Stomach (tissue), 9 donors: ENCODE measurements around the gene ALG6. TPM values are rescaled to one million over a fixed set of nuclear protein-coding genes. Genes with fewer than 3 reads are reported as not detected.

ENCODE experiments used
- DNase-seq, 2 donors: peaks; one replicate each; pipeline versions ENCODE4 v3.0.0 to v3.0.0-alpha.2; 2013 to 2019
- H3K27ac ChIP-seq, 5 donors: fragments of 200-600 bp in 4 of 5; sonication (generic) in 4 of 5; one replicate each; pipeline ENCODE4 v1.5.1; 2013 to 2019; ENCODE audit warnings: mild to moderate bottlenecking in 1 of 5, moderate library complexity in 1 of 5
- H3K27me3 ChIP-seq, 3 donors: fragments of 200-600 bp; sonication (generic); one replicate each; pipeline ENCODE4 v1.5.1; 2017 to 2019; ENCODE audit warnings: mixed run types in 1 of 3
- H3K36me3 ChIP-seq, 4 donors: fragments of 200-600 bp; sonication (generic); 1 replicate in 3 of 4; 2 replicates in 1 of 4; pipeline ENCODE4 v1.5.1; 2016 to 2019
- H3K4me1 ChIP-seq, 4 donors: fragments of 200-600 bp; sonication (generic); one replicate each; pipeline ENCODE4 v1.5.1; 2016 to 2019
- H3K4me3 ChIP-seq, 4 donors: fragments of 200-600 bp; sonication (generic) in 3 of 4; one replicate each; pipeline ENCODE4 v1.5.1; 2016 to 2019; ENCODE audit warnings: mild to moderate bottlenecking in 1 of 4
- H3K9me3 ChIP-seq, 4 donors: fragments of 200-600 bp; sonication (generic); one replicate each; pipeline ENCODE4 v1.5.1; 2016 to 2019
- EP300 ChIP-seq: sonication (generic); formaldehyde crosslinking; IDR thresholded peaks from one replicate; pipeline ENCODE4 v1.6.1; 2017; ENCODE audit warnings: antibody characterized with exemption
- POLR2A ChIP-seq, 4 donors: fragments of 450-650 bp; IDR thresholded peaks; one replicate each; pipeline ENCODE4 v1.6.1; 2016; ENCODE audit warnings: antibody characterized with exemption in 4 of 4, control low read depth in 2 of 4, mild to moderate bottlenecking in 1 of 4, moderate library complexity in 1 of 4
- POLR2AphosphoS5 ChIP-seq, 3 donors: sonication (generic); formaldehyde crosslinking; IDR thresholded peaks; one replicate each; pipeline ENCODE4 v1.6.1; 2016; ENCODE audit warnings: antibody characterized with exemption in 3 of 3
- WGBS, 5 donors: extraction: QIAGEN DNeasy Blood & Tissue Kit in 3 of 5; methylation state at CpG; one replicate each; pipeline versions ENCODE4 v1.1.5 to v1.1.7; 2013 to 2018; 5-methylcytosine and 5-hydroxymethylcytosine counted together
- intact Hi-C: fragments of 100-400 bp; cut with DNase I; formaldehyde crosslinking; loops from one replicate; pipeline ENCODE4 v1.15.1; 2023; ENCODE audit warnings: low total_unique reads
- polyA plus RNA-seq, 3 donors: library from polyadenylated mRNA; stranded (reverse); fragments of 200-250 nt; gene quantifications; one replicate each; pipeline ENCODE4 v1.2.3, GENCODE V29; 2013
- total RNA-seq, 5 donors: library from RNA; depleted of rRNA; stranded (reverse); fragments of >200 nt; gene quantifications; one replicate each; pipeline versions ENCODE4 v1.1.0 to v1.2.3, GENCODE V29; 2014 to 2016
- TF ChIP-seq, protein P1 (sequence below), 7 experiments: fragments of 450-650 bp in 4 of 7; fragments of 200-600 bp in 3 of 7; sonication (generic) in 3 of 7; IDR thresholded peaks; one replicate each; pipeline ENCODE4 v1.5.1; 2016 to 2019; ENCODE audit warnings: antibody characterized with exemption in 7 of 7, control low read depth in 2 of 7, mild to moderate bottlenecking in 1 of 7
- donor health status: healthy with polysubstance abuse.
- donor health status: Bipolar disorder and iron deficiency.
- donor health status: healthy.

The ALG6 gene
- total and polyA plus RNA-seq, 8 donors = 3.6 to 32.7 (median 10.3) TPM

DNA sequence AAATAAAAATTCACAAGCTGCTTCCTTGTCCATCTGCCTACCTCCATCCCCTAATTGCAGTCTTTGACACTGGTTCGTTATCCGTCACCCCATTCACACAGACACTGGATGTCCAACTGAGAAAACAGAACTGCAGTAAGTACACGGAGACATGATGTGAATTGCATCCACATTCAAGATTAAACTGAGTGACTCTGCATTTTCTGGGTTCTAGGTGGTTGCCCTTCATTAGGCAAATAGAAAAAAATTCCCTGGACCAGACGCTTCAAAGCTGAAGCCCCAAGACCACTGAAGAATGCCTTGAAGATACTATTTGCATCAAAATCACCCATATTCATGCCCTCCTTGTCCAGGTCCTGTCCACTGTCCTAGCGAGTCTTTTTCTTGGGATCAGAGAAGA, 7.9 kb upstream of the ALG6 start:
- no peak for DNase-seq
- Histone ChIP-seq H3K9me3 (no peaks in the 10 kb centered on the region), H3K4me3 (no peak overlapping the region), H3K27ac (no peak overlapping the region), H3K27me3 (peaks cover 0 to 29% (median 0%) of the 10 kb centered on the region in 3 donors), H3K36me3 (no peaks in the 10 kb centered on the region), H3K4me1 (no peaks in the 10 kb centered on the region)
- TF ChIP-seq POLR2A (IDR thresholded peaks at IDR 0.05) = no peak
- whole genome bisulfite sequencing, 5 donors = 85 to 95% (median 89%) methylated on average over 5 of the region's 5 CpGs
- intact Hi-C loops = no loop called here

DNA sequence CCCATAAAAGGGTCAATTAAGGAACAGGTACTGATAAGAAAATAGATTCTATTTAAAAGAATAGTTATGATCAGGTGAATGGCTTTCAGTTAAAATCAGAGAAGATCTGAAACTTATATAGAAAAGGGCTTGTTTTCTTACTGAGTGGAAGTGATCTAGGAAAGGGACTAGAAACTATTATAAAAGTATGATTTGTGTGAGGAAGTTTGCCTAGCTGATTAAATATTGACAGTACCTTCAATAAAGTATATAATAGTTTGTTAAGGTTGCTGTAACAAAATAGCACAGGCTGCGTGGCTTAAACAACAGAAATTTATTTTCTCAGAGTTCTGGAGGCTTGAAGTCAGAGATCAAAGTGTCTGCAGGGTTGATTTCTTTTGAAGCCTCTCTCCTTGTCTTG, 5.4 kb upstream of the ALG6 start:
- Histone ChIP-seq H3K4me1 (peaks cover 3 to 5% (median 4%) of the 10 kb centered on the region in 4 donors), H3K4me3 (no peak overlapping the region), H3K27me3 (peaks cover 0 to 13% (median 0%) of the 10 kb centered on the region in 3 donors), H3K27ac (no peak overlapping the region), H3K36me3 (no peaks in the 10 kb centered on the region), H3K9me3 (no peaks in the 10 kb centered on the region)
- no peak for DNase-seq
- no peak for TF ChIP-seq POLR2AphosphoS5 (IDR thresholded peaks at IDR 0.05)
- no peak for TF ChIP-seq POLR2A (IDR thresholded peaks at IDR 0.05)
- TF ChIP-seq, protein P1, sequence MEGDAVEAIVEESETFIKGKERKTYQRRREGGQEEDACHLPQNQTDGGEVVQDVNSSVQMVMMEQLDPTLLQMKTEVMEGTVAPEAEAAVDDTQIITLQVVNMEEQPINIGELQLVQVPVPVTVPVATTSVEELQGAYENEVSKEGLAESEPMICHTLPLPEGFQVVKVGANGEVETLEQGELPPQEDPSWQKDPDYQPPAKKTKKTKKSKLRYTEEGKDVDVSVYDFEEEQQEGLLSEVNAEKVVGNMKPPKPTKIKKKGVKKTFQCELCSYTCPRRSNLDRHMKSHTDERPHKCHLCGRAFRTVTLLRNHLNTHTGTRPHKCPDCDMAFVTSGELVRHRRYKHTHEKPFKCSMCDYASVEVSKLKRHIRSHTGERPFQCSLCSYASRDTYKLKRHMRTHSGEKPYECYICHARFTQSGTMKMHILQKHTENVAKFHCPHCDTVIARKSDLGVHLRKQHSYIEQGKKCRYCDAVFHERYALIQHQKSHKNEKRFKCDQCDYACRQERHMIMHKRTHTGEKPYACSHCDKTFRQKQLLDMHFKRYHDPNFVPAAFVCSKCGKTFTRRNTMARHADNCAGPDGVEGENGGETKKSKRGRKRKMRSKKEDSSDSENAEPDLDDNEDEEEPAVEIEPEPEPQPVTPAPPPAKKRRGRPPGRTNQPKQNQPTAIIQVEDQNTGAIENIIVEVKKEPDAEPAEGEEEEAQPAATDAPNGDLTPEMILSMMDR (IDR thresholded peaks at IDR 0.05) = no peak
- TF ChIP-seq EP300 = no peak
- WGBS, 5 donors = 31 to 56% (median 41%) methylated on average over 1 of the region's 1 CpG
- intact Hi-C loops = no loop called here

DNA sequence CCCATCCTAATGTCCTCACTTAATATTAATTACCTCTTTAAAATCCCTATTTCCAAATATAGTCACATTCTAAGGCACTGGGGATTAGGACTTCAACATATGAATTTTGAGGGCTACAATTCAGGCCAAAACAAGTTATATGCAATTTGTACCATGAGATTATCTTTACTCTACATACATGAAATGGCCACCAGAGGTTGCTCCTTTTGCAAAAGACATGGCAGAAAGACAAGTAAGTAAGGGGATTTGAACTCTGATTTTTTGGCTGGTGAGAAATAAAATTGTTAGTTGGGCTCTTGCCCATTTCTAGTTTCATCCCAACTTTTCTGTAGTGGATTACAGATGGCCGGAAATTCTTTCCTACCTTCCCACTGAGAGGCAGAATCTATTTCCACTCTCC, 4.8 kb upstream of the ALG6 start:
- intact Hi-C loops = no loop called here
- DNase-seq = no peak
- TF ChIP-seq, protein P1 (IDR thresholded peaks at IDR 0.05) = no peak
- TF ChIP-seq POLR2AphosphoS5 (IDR thresholded peaks at IDR 0.05) = no peak
- TF ChIP-seq EP300 = no peak
- no peak for TF ChIP-seq POLR2A (IDR thresholded peaks at IDR 0.05)
- Histone ChIP-seq H3K36me3 (no peaks in the 10 kb centered on the region), H3K4me1 (peaks cover 4 to 7% (median 5%) of the 10 kb centered on the region in 4 donors), H3K4me3 (no peak overlapping the region), H3K27ac (no peak overlapping the region), H3K9me3 (no peaks in the 10 kb centered on the region), H3K27me3 (peaks cover 0 to 13% (median 0%) of the 10 kb centered on the region in 3 donors)
- 88 to 97% (median 93%) methylated on average over 1 of the region's 1 CpG for WGBS, 5 donors

DNA sequence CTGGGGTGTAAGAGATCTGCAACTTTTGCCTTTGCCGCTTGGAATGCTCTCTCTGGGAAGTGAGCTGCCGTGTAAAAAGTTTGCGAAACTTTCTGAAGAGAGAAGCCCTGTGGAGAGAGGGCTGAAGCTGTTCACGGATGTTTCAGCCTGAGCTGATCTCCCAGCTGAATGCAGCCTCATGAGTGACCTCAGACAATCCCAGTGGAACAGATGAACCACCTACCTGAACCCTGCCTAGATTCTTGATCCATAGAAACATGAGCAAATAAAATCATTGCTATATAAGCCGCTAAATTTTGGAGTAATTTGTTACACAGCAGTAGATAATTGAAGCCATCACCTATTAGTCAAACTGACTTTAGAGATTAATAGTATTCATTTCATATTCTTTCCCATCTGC, 4.4 kb upstream of the ALG6 start:
- no peak for DNase-seq
- peaks cover 0 to 13% (median 0%) of the 10 kb centered on the region in 3 donors for H3K27me3 ChIP-seq
- no peak for TF ChIP-seq POLR2A (IDR thresholded peaks at IDR 0.05)
- TF ChIP-seq, protein P1 (IDR thresholded peaks at IDR 0.05) = no peak
- no peak for TF ChIP-seq POLR2AphosphoS5 (IDR thresholded peaks at IDR 0.05)
- intact Hi-C loops = no loop called here
- no peaks in the 10 kb centered on the region for H3K36me3 ChIP-seq
- no peaks in the 10 kb centered on the region for H3K9me3 ChIP-seq
- H3K4me1 ChIP-seq = peaks cover 5 to 8% (median 6%) of the 10 kb centered on the region in 4 donors
- no peak overlapping the region for H3K27ac ChIP-seq
- WGBS, 5 donors = 89 to 95% (median 93%) methylated on average over 5 of the region's 5 CpGs
- H3K4me3 ChIP-seq = no peak overlapping the region

DNA sequence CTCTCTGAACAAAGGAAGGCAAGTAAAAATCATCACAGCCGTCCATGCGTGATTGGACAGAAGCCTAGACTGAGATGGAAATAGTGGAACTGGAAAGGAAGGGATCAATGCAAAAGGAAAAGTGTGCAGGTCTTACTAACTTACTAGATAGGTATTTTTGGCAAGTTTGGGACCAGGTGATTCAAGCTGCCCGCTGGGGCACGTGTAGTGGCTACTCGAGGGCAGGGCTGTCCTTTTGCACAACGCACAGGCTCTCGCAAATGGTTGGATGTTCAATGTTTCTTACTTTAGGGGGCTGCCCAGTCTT, 566 bp upstream of the ALG6 start:
- intact Hi-C loops = no loop called here
- H3K27ac ChIP-seq = peak overlapping the region; percentile 67 to 91 (median 88)
- 84 to 93% (median 89%) methylated on average over 7 of the region's 7 CpGs for WGBS, 5 donors

More for the DNA sequence above, 566 bp upstream of the ALG6 start:
- peak overlapping the region; percentile 73 to 97 (median 95) for H3K4me3 ChIP-seq
- peaks cover 0 to 8% (median 0%) of the 10 kb centered on the region in 3 donors for H3K27me3 ChIP-seq
- no peaks in the 10 kb centered on the region for H3K9me3 ChIP-seq
- no peak for DNase-seq
- TF ChIP-seq EP300 (no peak), POLR2A (IDR thresholded peaks at IDR 0.05) (no peak)
- TF ChIP-seq, protein P1 (IDR thresholded peaks at IDR 0.05) = no peak
- peaks cover 0 to 13% (median 12%) of the 10 kb centered on the region in 4 donors for H3K36me3 ChIP-seq
- peaks cover 11 to 20% (median 15%) of the 10 kb centered on the region in 4 donors for H3K4me1 ChIP-seq
